Mesendoderm (in vitro differentiated cells): ENCODE results near the gene SLC11A2.

ENCODE experiments used
- DNase-seq: peaks from one replicate; pipeline ENCODE4 v3.0.0; 2013
- H2AK5ac ChIP-seq: 2 replicates; pipeline ENCODE4 v1.6.1; 2013; ENCODE audit warnings: low read length, inconsistent platforms
- H2BK120ac ChIP-seq: 2 replicates; pipeline ENCODE4 v1.6.1; 2013; ENCODE audit warnings: low read depth, mild to moderate bottlenecking, low read length, moderate library complexity, mixed read lengths
- H2BK15ac ChIP-seq: replicated peaks from 2 replicates; pipeline ENCODE4 v1.6.1; 2013; ENCODE audit warnings: low read depth, mild to moderate bottlenecking, moderate library complexity
- H2BK5ac ChIP-seq: 2 replicates; pipeline ENCODE4 v1.6.1; 2013; ENCODE audit warnings: low read length, inconsistent platforms
- H3K18ac ChIP-seq: 2 replicates; pipeline ENCODE4 v1.6.1; 2013; ENCODE audit warnings: mild to moderate bottlenecking, low read length, mixed read lengths
- H3K23ac ChIP-seq: one replicate; pipeline ENCODE4 v1.6.1; 2013; ENCODE audit warnings: low read length
- H3K27ac ChIP-seq: 2 replicates; pipeline ENCODE4 v1.5.1; 2013; ENCODE audit warnings: low read depth, mild to moderate bottlenecking, inconsistent platforms, low read length, moderate library complexity
- H3K27me3 ChIP-seq: 2 replicates; pipeline ENCODE4 v1.6.1; 2013; ENCODE audit warnings: low read length, control low read depth, mild to moderate bottlenecking, inconsistent platforms; ENCODE audit not compliant: insufficient read depth, poor library complexity
- H3K36me3 ChIP-seq: 2 replicates; pipeline ENCODE4 v1.6.1; 2013; ENCODE audit warnings: low read length, inconsistent platforms; ENCODE audit not compliant: control insufficient read depth, insufficient read depth
- H3K4ac ChIP-seq: one replicate; pipeline ENCODE4 v1.6.1; 2013; ENCODE audit warnings: low read depth, mild to moderate bottlenecking, low read length, moderate library complexity
- H3K4me1 ChIP-seq: 2 replicates; pipeline ENCODE4 v1.6.1; 2013; ENCODE audit warnings: low read depth, low read length, inconsistent platforms; ENCODE audit not compliant: control insufficient read depth
- H3K4me2 ChIP-seq: 2 replicates; pipeline ENCODE4 v1.6.1; 2013; ENCODE audit warnings: low read length
- H3K4me3 ChIP-seq: 2 replicates; pipeline ENCODE4 v1.5.1; 2013; ENCODE audit warnings: mild to moderate bottlenecking, low read length
- H3K56ac ChIP-seq: one replicate; pipeline ENCODE4 v1.6.1; 2013; ENCODE audit warnings: low read length
- H3K79me1 ChIP-seq: 2 replicates; pipeline ENCODE4 v1.6.1; 2013; ENCODE audit warnings: low read length, inconsistent platforms
- H3K79me2 ChIP-seq: 2 replicates; pipeline ENCODE4 v1.6.1; 2013; ENCODE audit warnings: mild to moderate bottlenecking, low read length; ENCODE audit not compliant: control insufficient read depth, insufficient read depth
- H3K9ac ChIP-seq: 2 replicates; pipeline ENCODE4 v1.6.1; 2013; ENCODE audit warnings: low read length, inconsistent platforms
- H4K5ac ChIP-seq: one replicate; pipeline ENCODE4 v1.6.1; 2013; ENCODE audit warnings: low read length
- H4K8ac ChIP-seq: one replicate; pipeline ENCODE4 v1.6.1; 2013; ENCODE audit warnings: low read depth, mild to moderate bottlenecking, control low read depth, low read length, moderate library complexity
- WGBS: extraction: QIAGEN DNeasy Blood & Tissue Kit; methylation state at CpG from one replicate; pipeline ENCODE4 v1.1.7; 2013; ENCODE audit warnings: low lambda C conversion rate, missing lambda C conversion rate; ENCODE audit not compliant: insufficient coverage; ENCODE audit errors: extremely low coverage; 5-methylcytosine and 5-hydroxymethylcytosine counted together

SLC11A2 gene

GRCh38 chr12:51067229-51067628 is 41.0 kb upstream of the SLC11A2 start:
- H3K9ac ChIP-seq, result no peak overlapping the region
- H3K36me3 ChIP-seq, result peaks cover 15% of the 10 kb centered on the region
- no peak overlapping the region for H3K23ac ChIP-seq
- no peak overlapping the region for H2AK5ac ChIP-seq
- no peak overlapping the region for H3K4me2 ChIP-seq
- no CpG with 5 or more reads among the region's 4 CpGs for WGBS
- H2BK120ac ChIP-seq, result no peak overlapping the region
- no peak overlapping the region for H3K4ac ChIP-seq
- H3K56ac ChIP-seq, result no peak overlapping the region
- H3K27ac ChIP-seq, result no peak overlapping the region
- no peak overlapping the region for H3K18ac ChIP-seq
- no peaks in the 10 kb centered on the region for H3K79me2 ChIP-seq
- no peaks in the 10 kb centered on the region for H3K4me1 ChIP-seq
- no peak overlapping the region for H2BK5ac ChIP-seq
- H4K5ac ChIP-seq, result no peak overlapping the region
- no peaks in the 10 kb centered on the region for H3K79me1 ChIP-seq
- no peak overlapping the region for H3K4me3 ChIP-seq
- no peak overlapping the region for H2BK15ac ChIP-seq
- H4K8ac ChIP-seq, result no peak overlapping the region
- DNase-seq, result no peak
- H3K27me3 ChIP-seq, result no peaks in the 10 kb centered on the region

GRCh38 chr12:51065530-51065929 is 39.3 kb upstream of the SLC11A2 start:
- Histone ChIP-seq H3K4me1 (no peaks in the 10 kb centered on the region), H3K4me3 (no peak overlapping the region), H4K8ac (no peak overlapping the region), H3K23ac (no peak overlapping the region), H3K27ac (no peak overlapping the region), H3K18ac (no peak overlapping the region), H3K79me2 (no peaks in the 10 kb centered on the region), H3K9ac (no peak overlapping the region), H3K36me3 (peaks cover 17% of the 10 kb centered on the region), H4K5ac (no peak overlapping the region), H3K4me2 (no peak overlapping the region), H2BK15ac (no peak overlapping the region), H3K56ac (no peak overlapping the region), H2AK5ac (no peak overlapping the region), H3K4ac (no peak overlapping the region), H3K79me1 (no peaks in the 10 kb centered on the region), H2BK120ac (no peak overlapping the region), H3K27me3 (no peaks in the 10 kb centered on the region), H2BK5ac (no peak overlapping the region)
- WGBS, result no CpG with 5 or more reads among the region's 5 CpGs
- no peak for DNase-seq

DNA sequence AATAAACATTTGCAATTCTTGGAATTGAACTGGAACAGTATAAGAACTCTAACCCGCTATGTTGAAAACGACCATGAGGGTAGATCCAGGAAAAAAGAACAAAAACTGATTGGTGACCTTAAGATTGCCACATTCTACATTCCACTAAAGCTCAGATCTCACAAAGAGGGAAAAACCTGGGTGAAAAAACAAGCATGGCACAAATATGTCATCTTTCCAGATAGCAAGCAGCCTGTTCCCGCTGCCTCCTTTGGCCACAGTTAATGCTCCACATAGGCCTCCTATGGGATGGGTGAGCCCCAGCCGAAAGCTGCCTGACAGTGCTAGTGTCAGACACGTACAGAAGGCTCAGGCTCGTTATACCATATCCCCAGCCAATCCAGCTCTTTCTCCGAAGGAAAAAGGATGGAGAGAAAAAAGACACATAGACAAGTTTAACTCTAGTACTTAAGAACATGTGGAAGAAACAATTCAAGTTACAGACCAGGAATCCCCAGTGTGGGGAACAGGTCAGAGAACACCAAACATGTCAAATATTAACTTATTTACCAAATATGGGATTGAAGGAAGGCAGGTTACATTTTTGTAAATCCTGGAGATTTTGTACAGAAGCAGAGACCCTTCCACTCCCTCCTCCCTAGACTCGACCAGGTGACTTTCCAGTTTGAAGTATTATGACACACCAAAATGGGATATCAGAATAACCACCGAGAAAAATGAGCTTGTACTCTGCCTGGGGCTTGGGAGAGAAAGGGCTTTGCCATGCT is 36.6 kb upstream of the SLC11A2 start:
- H2BK120ac ChIP-seq, result no peak overlapping the region
- no peaks in the 10 kb centered on the region for H3K79me2 ChIP-seq
- no peak overlapping the region for H3K9ac ChIP-seq
- no peak overlapping the region for H2AK5ac ChIP-seq
- H3K4me2 ChIP-seq, result no peak overlapping the region
- no CpG with 5 or more reads among the region's 9 CpGs for WGBS
- H2BK5ac ChIP-seq, result no peak overlapping the region
- no peak overlapping the region for H3K56ac ChIP-seq
- H3K36me3 ChIP-seq, result peaks cover 23% of the 10 kb centered on the region
- H3K18ac ChIP-seq, result no peak overlapping the region
- no peaks in the 10 kb centered on the region for H3K79me1 ChIP-seq
- no peak for DNase-seq
- H3K4me3 ChIP-seq, result no peak overlapping the region
- no peaks in the 10 kb centered on the region for H3K27me3 ChIP-seq
- H4K8ac ChIP-seq, result no peak overlapping the region
- no peak overlapping the region for H3K4ac ChIP-seq
- no peak overlapping the region for H3K23ac ChIP-seq
- H4K5ac ChIP-seq, result no peak overlapping the region
- H2BK15ac ChIP-seq, result no peak overlapping the region
- no peaks in the 10 kb centered on the region for H3K4me1 ChIP-seq
- no peak overlapping the region for H3K27ac ChIP-seq

DNA sequence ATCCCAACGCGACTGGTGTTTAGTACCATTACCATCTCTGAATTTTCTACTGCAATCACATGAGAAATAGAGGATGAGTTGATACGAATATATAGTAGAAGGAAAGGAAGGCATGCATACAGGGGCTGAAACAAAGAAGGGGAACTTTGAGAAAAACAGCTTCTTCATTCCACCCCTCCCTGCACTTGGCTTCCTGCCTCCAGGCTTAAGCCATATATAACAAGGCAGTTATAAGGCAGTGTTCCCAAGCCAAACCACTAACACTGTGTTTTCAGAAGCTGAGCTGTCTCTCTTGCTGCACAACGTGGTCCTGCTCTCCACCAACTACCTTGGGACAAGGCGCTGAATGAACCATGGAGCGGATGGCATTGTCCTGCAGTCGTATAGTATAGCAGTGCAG is 32.9 kb upstream of the SLC11A2 start:
- no peak overlapping the region for H3K4me3 ChIP-seq
- no peak overlapping the region for H3K9ac ChIP-seq
- H3K27me3 ChIP-seq, result no peaks in the 10 kb centered on the region
- H2AK5ac ChIP-seq, result no peak overlapping the region
- H3K4ac ChIP-seq, result no peak overlapping the region
- no peak overlapping the region for H4K5ac ChIP-seq
- no peaks in the 10 kb centered on the region for H3K4me1 ChIP-seq
- H2BK15ac ChIP-seq, result no peak overlapping the region
- H3K4me2 ChIP-seq, result no peak overlapping the region
- H3K36me3 ChIP-seq, result peaks cover 17% of the 10 kb centered on the region
- no peak overlapping the region for H3K23ac ChIP-seq
- no peak overlapping the region for H4K8ac ChIP-seq
- no peak overlapping the region for H3K56ac ChIP-seq
- no peak overlapping the region for H2BK5ac ChIP-seq
- H3K79me1 ChIP-seq, result no peaks in the 10 kb centered on the region
- no peak for DNase-seq
- WGBS, result no CpG with 5 or more reads among the region's 7 CpGs
- no peaks in the 10 kb centered on the region for H3K79me2 ChIP-seq
- H3K18ac ChIP-seq, result no peak overlapping the region
- H2BK120ac ChIP-seq, result no peak overlapping the region
- H3K27ac ChIP-seq, result no peak overlapping the region

DNA sequence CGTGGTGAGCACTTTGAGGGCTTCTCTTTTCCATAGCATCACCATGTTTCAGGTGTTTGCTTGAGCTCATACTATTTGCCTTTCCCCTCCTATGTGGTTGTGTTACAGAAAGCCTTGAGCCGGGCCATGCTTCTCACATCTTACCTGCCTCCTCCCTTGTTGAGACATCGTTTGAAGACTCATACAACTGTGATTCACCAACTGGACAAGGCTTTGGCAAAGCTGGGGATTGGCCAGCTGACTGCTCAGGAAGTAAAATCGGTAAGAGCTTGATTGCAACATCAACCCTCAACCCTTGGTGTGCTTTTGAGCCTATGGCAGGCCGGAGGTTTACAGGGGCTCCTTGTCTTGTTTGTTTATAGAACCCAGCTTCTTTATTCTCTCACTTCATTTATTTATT is 30.1 kb upstream of the SLC11A2 start:
- no peak overlapping the region for H3K18ac ChIP-seq
- H3K79me1 ChIP-seq, result no peaks in the 10 kb centered on the region
- H2BK120ac ChIP-seq, result no peak overlapping the region
- H3K4me2 ChIP-seq, result no peak overlapping the region
- H4K5ac ChIP-seq, result no peak overlapping the region
- H3K27ac ChIP-seq, result no peak overlapping the region
- no peak overlapping the region for H3K4ac ChIP-seq
- no peak overlapping the region for H3K9ac ChIP-seq
- H3K79me2 ChIP-seq, result no peaks in the 10 kb centered on the region
- no peak overlapping the region for H2BK15ac ChIP-seq
- H3K56ac ChIP-seq, result no peak overlapping the region
- no peak overlapping the region for H2AK5ac ChIP-seq
- no peaks in the 10 kb centered on the region for H3K27me3 ChIP-seq
- no CpG with 5 or more reads among the region's 5 CpGs for WGBS
- H3K36me3 ChIP-seq, result peaks cover 12% of the 10 kb centered on the region
- no peaks in the 10 kb centered on the region for H3K4me1 ChIP-seq
- H4K8ac ChIP-seq, result no peak overlapping the region
- no peak overlapping the region for H3K23ac ChIP-seq
- no peak overlapping the region for H3K4me3 ChIP-seq
- H2BK5ac ChIP-seq, result no peak overlapping the region
- no peak for DNase-seq

DNA sequence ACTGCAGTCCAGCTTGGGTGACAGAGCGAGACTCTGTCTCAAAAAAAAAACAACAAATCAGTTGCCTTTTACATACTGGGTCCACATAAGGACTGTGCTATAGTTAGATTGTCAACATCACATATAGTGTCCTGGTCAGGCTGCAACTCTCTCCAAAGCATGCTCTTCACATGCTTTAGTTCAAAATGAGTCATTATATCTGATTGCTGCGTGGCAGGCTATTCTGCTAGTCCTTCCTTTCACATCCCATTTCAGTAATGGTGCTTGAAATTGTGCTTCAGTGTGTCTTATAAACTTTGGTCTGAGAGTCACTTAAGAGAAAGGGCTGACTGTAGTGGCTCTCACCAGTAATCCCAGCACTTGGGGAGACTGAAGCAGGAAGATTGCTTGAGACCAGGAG is 28.9 kb upstream of the SLC11A2 start:
- H2BK5ac ChIP-seq, result no peak overlapping the region
- H4K5ac ChIP-seq, result no peak overlapping the region
- no peak overlapping the region for H4K8ac ChIP-seq
- no CpG with 5 or more reads among the region's 2 CpGs for WGBS
- no peaks in the 10 kb centered on the region for H3K4me1 ChIP-seq
- no peak overlapping the region for H3K18ac ChIP-seq
- no peak overlapping the region for H3K27ac ChIP-seq
- H3K4me2 ChIP-seq, result no peak overlapping the region
- H3K4me3 ChIP-seq, result no peak overlapping the region
- H3K36me3 ChIP-seq, result peaks cover 11% of the 10 kb centered on the region
- no peaks in the 10 kb centered on the region for H3K79me2 ChIP-seq
- H3K9ac ChIP-seq, result no peak overlapping the region
- H3K79me1 ChIP-seq, result no peaks in the 10 kb centered on the region
- H3K4ac ChIP-seq, result no peak overlapping the region
- H3K56ac ChIP-seq, result no peak overlapping the region
- H2BK120ac ChIP-seq, result no peak overlapping the region
- H2AK5ac ChIP-seq, result no peak overlapping the region
- H3K23ac ChIP-seq, result no peak overlapping the region
- no peak overlapping the region for H2BK15ac ChIP-seq
- no peaks in the 10 kb centered on the region for H3K27me3 ChIP-seq
- DNase-seq, result no peak
